Measurements from ENCODE around the gene FAM149A. TPM values are rescaled to one million over a fixed set of nuclear protein-coding genes. Genes with fewer than 3 reads are reported as not detected.

Gene FAM149A
- total RNA-seq, 1 donor from 2014 or later, result 22.9 TPM

Other genes starting within 250 kb of the FAM149A start
- 5.8 and 7.6 TPM in 2 replicates for gene TLR3, start 35.5 kb upstream of the FAM149A start, total RNA-seq
- gene CYP4V2, start 86.9 kb downstream of the FAM149A start, total RNA-seq, result 25.9 and 30.2 TPM in 2 replicates
- gene KLKB1, start 122.8 kb downstream of the FAM149A start, total RNA-seq, result 0.58 TPM in 1 of 2 replicates, not detected in the other
- not detected in 2 replicates for gene F11, start 161.5 kb downstream of the FAM149A start, total RNA-seq

Data from kidney epithelial cell (primary cell).